Pericardium fibroblast (primary cell): ENCODE measurements around the gene NOL4L. TPM values are rescaled to one million over a fixed set of nuclear protein-coding genes. Genes with fewer than 3 reads are reported as not detected.

Experiments used
- total RNA-seq: library from RNA; depleted of rRNA; stranded (reverse); fragments of >200 nt; gene quantifications from 2 replicates; pipeline ENCODE4 v1.2.3, GENCODE V29; 2015

Gene NOL4L
- 11.2 and 16.7 TPM in 2 replicates for total RNA-seq

DNA sequence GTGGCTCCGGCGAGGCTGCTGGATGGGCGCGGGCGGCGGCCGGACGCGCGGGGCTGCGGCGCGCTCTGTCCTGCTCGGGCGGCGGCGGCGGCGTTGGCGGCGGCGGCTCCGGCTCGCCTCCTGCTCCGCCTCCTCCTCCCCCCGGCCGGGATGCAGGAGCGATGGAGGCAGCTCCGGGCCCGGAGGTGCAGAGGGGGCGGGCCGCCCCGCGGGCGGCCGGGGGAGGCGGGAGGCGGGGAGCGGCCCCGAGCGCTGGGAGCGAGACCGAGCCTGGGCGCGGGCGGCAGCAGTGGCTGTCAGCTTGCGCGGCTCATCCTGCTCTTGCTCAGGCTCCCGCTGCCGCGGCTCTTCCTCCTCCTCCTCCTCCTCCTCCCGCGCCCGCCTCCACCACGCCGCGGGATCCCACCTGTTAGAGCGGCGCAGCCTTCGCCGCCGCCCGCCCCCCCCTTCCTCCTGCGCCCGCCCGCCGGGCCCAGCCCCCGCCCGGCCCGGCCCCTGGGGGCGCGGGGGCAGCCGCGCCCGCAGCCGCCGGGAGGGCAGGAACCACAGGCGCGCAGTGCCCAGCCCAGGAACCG, at the start of gene NOL4L:
Gene NOL4L, minus strand, starts transcription at position 323 of the 575 bp plus-strand sequence. CDS start 443 bp downstream, outside the sequence.

Other genes with a start within 250 kb of the NOL4L start
- gene ASXL1, start 227.0 kb downstream of the NOL4L start, total RNA-seq, result 20.2 and 23.8 TPM in 2 replicates
- not detected in 2 replicates for gene C20orf203, start 88.6 kb upstream of the NOL4L start, total RNA-seq
- 18.0 and 26.4 TPM in 2 replicates for gene COMMD7, start 158.1 kb upstream of the NOL4L start, total RNA-seq
- 0.43 and 1.2 TPM in 2 replicates for gene DNMT3B, start 177.1 kb upstream of the NOL4L start, total RNA-seq
- 42.2 and 74.8 TPM in 2 replicates for gene MAPRE1, start 234.6 kb upstream of the NOL4L start, total RNA-seq